ENCODE measurements around the gene PUSL1.
A peak's percentile ranks its signal among the peaks of the same experiment; 100 is the strongest.

PUSL1 gene

GRCh38 chr1:1324084-1324523 is 15.7 kb downstream of the PUSL1 start:
- TF ChIP-seq CTCF (IDR thresholded peaks at IDR 0.05), result no peak
- H3K27ac ChIP-seq, result peak overlapping the region; percentile 90

GRCh38 chr1:1324524-1325287 is 16.3 kb downstream of the PUSL1 start, which contains the start of the genes CPTP and INTS11:
Gene CPTP (plus strand): TSS chr1:1324802. CDS start chr1:1326911, 2,109 bp downstream.
Gene INTS11 (minus strand): TSS chr1:1324660. CDS start chr1:1324608, 52 bp downstream.
- H3K27ac ChIP-seq, result peak within 1 kb of the TSS; percentile 90
- TF ChIP-seq CTCF (IDR thresholded peaks at IDR 0.05) (no peak), ZFX (IDR thresholded peaks at IDR 0.05; ENCODE audit: borderline replicate concordance) (no peak)

GRCh38 chr1:1325288-1326074 is 17.1 kb downstream of the PUSL1 start:
- TF ChIP-seq ZFX (IDR thresholded peaks at IDR 0.05; ENCODE audit: borderline replicate concordance) (no peak), CTCF (IDR thresholded peaks at IDR 0.05) (no peak)
- H3K27ac ChIP-seq, result peak overlapping the region; percentile 90

GRCh38 chr1:1326075-1326605 is 17.7 kb downstream of the PUSL1 start:
- H3K27ac ChIP-seq, result peak overlapping the region; percentile 90
- TF ChIP-seq ZFX (IDR thresholded peaks at IDR 0.05; ENCODE audit: borderline replicate concordance) (no peak), CTCF (IDR thresholded peaks at IDR 0.05) (no peak)

GRCh38 chr1:1327291-1327690 is 18.9 kb downstream of the PUSL1 start:
- no peak overlapping the region for H3K27ac ChIP-seq
- TF ChIP-seq ZFX (IDR thresholded peaks at IDR 0.05; ENCODE audit: borderline replicate concordance) (no peak), CTCF (IDR thresholded peaks at IDR 0.05) (no peak)

- no peak for TF ChIP-seq CTCF (IDR thresholded peaks at IDR 0.05)
- no peak for TF ChIP-seq ZFX (IDR thresholded peaks at IDR 0.05; ENCODE audit: borderline replicate concordance)
- no peak overlapping the region for H3K27ac ChIP-seq
Observed at GRCh38 chr1:1328254-1328653, 19.9 kb downstream of the PUSL1 start.
